ENCODE data around the gene NUP210.
"Not testable (repeated sequence)": the region's sequence is repeated elsewhere in the genome, so short reads cannot be mapped to it uniquely, and the experiment has no call there.

NUP210 gene

DNA sequence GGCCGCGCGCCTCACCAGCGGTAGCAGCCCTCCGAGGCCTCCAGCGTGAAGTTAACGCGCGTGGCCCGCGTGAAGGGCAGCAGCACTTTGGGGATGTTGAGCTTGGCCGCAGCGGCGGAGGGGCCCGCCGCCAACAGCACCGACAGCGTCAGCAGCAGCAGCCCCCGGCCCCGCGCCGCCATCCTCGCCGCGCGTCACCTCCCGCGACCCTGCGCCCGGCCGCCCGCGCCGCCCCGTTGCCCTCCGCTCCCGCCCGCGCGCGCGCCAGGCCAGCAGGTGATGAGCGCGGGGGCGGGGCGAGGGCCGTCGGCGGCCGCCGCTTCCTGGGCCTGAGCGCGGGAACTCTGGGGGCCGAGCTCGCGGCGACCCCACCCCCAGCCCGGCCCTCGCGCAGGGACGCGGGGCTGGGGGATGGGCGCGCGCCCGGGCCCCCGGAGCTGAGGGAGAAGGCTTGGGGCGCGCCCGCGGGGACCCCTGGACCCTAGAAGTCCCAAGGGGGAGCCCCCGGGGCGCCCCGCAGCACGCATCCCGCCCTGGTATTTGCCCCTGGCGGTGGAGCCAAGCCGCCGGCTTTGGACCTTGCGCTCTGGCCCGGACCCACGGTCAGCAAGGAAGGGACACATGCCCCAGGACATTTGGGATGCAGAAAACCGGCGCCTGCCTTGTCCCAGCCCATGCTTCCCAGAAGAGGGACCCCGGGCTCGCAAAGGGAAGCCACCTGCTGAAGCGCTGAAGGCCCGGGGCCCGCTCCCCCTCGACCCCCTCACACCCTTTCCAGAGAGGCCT, at the start of gene NUP210:
Gene NUP210 (minus strand): TSS at position 278 of the 786 bp plus-strand sequence. CDS start 96 bp downstream, at position 182.
- peak; percentile 38 to 62 (median 40) for DNase-seq (ENCODE audit: low read depth in 2 of 3, low spot score in 2 of 3)

DNA sequence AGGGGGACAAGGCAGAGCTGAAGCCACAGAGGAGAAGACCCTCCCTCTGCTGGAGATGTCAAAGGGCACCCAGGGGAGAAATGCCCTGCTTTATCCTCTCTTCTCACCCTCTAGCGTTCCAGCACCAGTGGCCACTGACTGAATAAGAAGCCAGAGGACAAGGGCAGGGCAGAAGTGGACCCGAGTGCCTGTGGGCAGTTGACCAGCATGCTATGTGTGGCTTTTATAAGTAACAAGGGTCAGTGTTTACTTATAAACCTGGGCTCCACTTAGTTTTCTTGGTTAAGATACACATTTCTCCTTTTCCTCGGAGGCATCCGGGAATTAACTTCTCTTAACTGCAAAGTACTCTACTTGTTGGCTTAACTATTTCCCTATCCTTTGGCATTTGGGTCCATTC, 46.7 kb upstream of the NUP210 start:
- no peak for DNase-seq (ENCODE audit: low read depth in 2 of 3, low spot score in 2 of 3)

DNA sequence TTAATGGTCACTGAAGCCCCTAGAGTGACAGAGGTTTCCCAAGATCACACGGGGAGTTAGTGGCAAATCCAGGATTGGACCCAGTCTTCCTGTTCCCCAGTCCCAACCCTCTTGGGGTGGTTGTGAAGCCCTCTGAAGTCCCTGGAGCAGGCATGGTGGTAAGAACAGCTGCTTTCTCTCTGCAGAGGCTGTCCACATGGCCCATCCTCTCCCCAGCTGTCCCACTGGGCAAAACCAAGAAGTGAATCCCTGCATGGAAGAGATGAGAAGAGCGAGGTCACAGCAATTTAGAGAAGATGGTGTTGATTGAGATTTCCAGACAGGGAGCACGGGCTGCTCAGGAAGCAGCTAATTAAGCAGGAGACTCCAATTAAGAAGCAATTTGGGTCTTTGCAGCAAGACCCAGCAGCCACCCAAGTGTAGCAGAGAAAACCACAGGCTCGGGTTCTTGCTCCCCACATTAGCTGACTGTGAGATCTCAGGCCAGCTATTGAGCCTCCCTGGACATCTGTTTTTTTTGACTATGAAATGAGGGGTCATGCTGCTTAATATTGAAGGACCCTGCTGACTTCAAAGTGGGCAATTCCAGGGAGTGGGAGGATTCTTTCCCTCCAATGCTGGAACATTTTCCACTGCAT, 45.2 kb upstream of the NUP210 start:
- no peak for DNase-seq (ENCODE audit: low read depth in 2 of 3, low spot score in 2 of 3)

DNA sequence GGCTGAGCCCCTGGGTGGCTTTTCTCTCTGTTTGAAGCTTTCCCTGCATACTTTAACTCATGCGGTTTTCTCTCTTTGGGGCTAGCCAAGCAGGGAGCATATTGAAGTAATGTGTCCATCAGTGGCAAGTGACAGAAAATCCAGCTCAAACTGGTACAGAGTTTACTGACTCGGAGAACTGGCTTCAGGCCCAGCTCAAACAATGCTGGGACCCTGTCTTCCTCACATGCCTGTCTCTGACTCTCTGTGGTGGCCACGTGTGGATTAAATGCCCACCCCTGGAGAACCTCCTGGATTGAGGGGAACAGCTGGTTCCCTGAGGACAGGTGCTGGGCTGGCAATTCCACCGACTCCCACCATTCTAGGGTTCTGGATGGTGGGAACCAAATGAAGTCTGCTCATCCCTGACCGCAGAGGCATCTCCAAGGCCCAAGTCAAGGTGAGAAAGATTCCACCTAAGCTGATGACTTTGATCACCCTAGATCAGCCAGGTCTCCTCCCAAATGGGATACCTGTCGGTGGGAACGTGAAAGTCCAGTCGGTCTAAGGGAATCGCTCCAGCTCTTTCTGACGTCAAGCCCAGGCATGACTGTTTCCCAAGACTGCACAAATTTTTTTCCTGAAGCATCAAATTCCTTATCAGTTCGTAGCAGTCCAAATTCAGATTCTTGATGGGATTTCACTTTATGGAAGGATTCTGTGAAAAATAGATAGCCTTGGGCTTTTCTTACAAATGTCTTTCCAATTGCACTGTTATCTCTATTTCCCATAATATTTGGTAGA, 43.7 kb upstream of the NUP210 start:
- no peak for DNase-seq (ENCODE audit: low read depth in 2 of 3, low spot score in 2 of 3)

DNA sequence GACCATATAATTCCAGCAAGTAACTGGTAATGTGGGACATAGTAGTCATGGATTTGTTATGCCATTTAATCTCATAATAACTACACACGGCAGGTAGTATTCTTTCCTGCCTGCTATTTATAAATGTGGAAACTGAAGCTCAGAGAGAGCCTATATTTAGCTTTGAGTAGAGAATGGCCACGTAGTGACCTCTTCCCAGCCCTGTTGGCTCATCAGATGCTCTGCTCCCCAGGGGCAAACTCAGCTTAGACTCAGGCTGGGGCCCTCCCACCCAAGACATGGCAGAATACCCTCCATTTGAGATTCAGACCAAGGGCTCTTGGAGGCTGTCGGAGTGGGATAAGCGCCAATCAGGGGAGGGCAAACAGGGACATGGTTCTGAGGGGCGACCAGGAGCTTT, 42.7 kb upstream of the NUP210 start:
- DNase-seq (ENCODE audit: low read depth in 2 of 3, low spot score in 2 of 3), result no peak

DNA sequence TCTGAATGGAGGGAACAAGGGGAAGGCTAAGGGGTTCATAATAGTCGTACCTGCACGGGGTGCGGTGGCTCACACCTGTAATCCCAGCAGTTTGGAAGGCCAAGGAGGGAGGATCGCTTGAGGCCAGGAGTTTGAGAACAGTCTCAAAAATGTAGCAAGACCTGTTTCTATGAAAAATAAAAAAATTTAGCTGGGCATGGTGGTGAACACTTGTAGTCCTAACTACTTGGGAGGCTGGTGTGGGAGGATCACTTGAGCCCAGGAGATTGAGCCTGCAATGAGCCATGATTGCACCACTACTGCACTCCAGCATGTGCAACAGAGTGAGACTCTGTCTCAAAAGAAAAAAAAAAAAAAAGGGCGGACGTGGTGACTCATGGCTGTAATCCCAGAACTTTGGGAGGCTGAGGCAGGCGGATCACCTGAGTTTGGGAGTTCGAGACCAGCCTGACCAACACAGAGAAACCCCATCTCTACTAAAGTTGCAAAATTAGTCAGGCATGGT, 42.1 kb upstream of the NUP210 start:
- DNase-seq (ENCODE audit: low read depth in 2 of 3, low spot score in 2 of 3), result no peak

DNA sequence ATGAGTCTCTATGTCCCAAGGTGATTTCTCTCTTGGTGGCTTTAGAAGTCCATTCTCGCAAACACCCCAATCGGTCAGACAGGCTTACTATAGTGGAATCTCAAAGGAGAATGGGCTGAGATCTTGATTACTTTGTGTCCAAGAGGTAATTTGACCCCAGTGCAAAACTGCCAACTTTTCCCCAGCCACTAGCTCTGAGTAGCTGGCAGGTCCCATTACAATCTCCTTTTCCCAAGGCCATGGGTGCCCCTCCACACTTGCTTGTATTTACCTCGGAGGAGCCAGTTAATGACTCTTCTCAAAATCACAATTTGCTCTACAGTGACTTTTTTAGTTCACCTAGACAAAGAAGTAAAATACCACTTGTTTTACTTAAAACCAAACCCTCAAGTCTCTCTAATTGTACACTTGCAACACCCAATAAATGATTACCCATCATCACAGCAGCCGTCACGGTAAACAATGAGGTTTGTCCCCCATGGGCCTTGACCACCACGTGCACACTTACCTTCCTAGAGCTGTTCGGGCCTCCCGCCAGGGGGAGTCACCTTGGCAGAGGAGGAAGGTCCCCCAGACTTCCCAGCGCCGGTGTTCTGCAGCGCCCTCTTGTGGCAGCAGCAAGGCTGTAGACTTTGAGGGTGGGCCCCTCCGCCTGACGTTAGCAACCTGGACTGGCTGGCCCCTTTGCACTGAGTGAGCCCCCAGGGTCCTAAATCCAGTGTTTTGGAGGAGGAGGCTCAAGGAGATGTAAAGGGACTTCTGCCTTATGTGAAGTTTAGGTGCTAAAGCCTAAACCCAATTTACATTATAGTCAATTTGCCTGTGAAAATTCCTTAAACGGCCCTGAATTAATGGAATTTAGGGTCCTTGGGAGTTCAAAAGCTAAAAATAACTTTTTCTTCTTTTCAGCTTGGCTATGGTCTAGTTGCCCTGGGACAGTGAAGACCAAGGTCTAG, 41.3 kb upstream of the NUP210 start:
- DNase-seq (ENCODE audit: low read depth in 2 of 3, low spot score in 2 of 3), result peak; percentile 56 to 84 (median 65)

DNA sequence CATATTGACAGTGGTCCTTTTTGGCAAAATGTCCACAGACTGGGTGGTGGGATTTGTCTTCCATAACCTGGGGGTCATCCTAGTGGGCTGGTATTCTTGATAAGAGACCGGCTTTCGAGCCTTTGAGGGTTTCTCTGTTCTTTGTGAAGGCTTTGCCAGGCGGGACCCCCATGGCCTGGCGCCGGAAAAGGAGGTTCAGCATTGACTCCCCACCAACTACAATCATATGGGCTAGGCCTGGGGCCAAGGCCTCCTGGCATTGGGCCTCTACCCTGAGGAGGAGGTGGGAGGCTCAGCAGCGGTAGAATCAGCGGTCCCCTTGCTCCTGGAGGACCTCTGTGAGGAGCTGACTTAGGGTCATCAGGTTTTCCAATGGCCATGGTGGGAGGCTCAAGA, 40.2 kb upstream of the NUP210 start:
- DNase-seq (ENCODE audit: low read depth in 2 of 3, low spot score in 2 of 3), result no peak

DNA sequence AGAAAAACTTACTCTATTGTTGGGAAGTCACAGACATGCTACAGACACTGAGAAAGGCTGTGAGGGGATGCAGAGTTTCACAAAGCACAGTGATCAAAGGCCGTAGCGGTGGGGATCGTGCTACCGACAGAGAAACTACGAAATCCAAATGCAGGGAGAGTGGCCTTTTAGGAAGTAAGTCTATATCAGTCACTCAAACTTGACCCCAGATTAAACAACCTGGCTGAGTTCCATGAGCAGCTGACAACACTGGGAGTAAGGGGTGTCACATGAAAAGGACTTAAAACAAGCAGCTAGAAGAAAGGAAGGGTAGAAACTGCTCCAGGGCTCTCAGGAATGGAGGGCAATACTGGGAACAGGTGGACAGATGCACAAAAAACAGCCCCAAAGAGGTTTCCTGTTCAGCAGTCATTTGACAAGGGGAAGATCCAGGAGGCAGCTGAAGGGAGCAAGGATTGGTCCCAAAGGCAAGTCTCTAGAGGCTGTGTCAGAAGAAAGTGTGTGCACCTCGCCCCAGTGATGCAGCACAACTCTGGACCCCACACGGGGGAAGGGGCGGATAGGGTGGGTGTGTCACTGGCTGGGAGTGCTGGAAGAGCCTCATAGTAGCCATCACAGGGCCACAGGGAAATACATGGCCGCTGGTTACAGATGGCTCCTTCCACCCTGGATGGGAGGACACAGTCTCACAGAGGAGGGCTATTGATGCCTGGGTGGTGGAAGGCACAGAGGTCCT, 39.7 kb upstream of the NUP210 start:
- no peak for DNase-seq (ENCODE audit: low read depth in 2 of 3, low spot score in 2 of 3)

DNA sequence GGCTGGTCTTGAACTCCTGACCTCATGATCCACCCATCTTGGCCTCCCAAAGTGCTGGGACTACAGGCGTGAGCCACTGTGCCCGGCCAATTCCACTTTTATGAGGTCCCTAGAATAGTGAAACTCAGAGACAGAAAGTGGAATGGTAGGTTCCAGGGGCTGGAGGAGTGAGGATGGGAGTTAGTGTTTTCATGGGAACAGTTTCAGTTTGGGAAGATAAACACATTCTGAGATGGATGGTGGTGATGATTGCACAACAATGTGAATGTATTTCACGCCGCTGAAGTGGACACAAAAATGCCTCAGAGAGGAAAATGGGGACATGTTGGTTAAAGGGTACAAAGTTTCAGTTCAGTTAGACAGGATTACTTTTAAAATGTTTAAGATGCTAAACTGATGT, 37.5 kb upstream of the NUP210 start:
- no peak for DNase-seq (ENCODE audit: low read depth in 2 of 3, low spot score in 2 of 3)

DNA sequence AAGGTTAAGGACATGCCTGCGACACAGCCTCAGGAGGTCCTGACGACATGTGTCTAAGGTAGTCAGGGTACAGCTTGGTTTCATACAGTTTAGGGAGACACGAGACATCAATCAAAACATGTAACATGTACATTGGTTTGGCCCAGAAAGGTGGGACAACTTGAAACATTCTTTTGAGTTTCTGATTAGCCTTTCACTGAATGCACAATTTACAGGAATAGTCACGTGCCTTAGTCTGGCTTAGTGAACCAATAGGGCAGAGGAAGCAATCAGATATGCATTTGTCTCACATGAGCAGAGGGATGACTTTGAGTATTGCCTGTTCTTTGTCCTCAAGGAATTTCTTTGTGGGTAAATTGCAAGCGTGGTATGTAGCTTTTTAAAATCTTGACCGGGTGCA, 35.5 kb upstream of the NUP210 start:
- DNase-seq (ENCODE audit: low read depth in 2 of 3, low spot score in 2 of 3), result no peak

DNA sequence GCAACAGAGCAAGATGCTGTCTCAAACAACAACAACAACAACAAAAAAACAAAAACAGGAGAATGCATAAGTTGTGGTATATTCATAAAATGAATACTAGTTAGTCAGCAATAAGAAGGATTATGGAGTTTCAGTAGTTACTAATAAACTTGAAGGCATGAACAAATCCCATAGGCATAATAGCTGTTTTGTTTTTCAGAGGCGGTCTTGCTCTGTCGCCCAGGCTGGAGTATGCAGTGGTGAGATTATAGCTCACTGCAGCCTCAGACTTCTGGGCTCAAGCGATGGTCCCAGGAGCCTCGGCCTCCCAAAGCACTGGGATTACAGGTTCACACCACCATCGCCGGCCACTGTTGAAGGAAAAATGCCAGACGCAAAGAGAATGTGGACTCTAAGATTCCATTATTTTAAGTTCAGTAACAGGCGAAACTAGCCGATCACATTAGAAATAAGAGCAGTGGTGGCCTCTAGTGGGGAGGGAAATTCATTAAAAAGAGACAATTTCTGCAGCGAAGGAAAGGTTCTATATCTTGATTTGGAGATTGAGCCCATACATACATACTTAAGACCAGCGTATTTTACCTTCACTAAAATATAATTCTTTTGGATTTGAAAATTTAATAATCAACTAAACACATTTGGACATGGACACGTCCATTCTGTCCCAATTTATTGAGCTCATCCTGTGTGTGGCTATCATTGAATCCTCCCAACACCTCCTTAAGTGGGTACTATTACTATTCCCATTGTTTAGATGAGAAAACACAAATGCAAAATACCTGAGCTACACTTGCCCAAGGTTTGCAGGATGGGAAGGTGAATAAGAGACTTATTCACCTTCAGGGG, 32.6 kb upstream of the NUP210 start:
- DNase-seq (ENCODE audit: low read depth in 2 of 3, low spot score in 2 of 3), result no peak

DNA sequence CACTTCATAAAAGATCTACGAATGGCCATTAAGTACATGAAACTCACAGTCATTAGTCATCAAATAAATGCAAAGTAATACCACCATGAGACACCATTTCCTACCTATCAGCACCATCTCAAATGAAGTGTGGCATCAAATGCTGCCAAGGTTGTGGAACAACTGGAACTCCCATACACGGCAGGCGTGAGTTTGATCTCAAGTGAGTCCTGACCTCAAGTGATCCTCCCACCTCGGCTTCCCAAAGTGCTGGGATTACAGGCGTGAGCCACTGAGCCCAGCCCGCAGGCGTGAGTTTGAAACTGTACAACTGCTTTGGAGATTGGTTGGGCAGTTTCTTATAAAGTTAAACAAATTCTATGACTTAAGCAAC, 31.2 kb upstream of the NUP210 start:
- DNase-seq (ENCODE audit: low read depth in 2 of 3, low spot score in 2 of 3), result no peak

DNA sequence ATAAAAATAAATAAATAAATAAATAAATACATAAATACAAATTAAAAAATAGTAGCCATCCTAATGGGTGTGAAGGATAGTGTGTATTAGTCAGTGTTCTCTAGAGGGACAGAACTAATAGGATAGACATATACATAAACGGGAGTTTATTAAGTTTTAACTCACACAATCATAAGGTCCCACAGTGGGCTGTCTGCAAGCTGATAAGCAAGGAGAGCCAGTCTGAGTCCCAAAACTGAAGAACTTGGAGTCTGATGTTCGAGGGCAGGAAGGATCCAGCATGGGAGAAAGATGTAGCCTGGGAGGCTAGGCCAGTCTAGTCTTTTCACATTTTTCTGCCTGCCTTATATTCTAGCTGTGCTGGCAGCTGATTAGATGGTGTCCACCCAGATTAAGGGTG, 22.8 kb upstream of the NUP210 start:
- not testable (repeated sequence) for DNase-seq (ENCODE audit: low read depth in 2 of 3, low spot score in 2 of 3)

DNA sequence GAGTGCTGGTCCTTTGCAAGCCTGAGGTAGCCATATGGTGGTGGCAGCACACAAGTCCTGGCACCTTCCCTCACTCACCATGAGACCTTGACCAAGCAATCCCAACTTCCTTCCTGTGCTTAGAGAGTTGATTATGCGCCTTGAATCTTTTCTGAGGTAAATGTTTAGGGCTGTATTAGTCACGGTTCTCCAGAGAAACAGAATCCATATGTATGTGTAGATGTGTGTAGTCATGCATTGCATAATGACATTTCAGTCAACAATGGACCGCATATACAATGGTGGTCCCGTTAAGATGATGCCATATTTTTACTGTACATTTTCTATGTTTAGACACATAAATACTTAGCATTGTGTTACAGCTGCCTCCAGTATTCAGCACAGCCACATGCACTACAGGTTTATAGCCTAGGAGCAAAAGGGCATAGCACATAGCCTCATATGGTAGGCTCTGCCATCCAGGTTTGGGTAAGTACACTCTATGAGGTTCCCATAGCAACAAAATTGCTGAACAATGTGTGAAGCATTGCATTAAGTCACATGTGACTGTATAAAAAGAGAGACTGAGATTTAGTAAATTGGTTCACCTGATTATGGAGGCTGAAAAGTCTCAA, 20.2 kb upstream of the NUP210 start:
- DNase-seq (ENCODE audit: low read depth in 2 of 3, low spot score in 2 of 3), result no peak

DNA sequence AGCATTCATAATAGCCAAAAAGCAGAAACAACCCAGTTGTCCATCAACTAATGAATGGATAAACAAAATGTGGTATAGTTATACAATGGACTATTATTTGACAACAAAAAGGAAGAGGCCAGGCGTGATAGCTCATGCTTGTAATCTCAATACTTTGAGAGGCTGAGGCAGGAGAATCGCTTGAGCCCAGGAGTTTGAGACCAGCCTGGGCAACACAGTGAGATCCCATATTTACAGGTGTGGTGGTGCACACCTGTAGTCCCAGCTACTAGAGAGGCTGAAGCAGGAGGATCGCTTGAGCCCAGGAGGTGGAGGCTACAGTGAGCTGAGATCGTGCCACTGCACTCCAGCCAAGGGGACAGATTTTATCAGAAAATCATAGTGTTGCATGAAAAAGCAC, 16.1 kb upstream of the NUP210 start:
- DNase-seq (ENCODE audit: low read depth in 2 of 3, low spot score in 2 of 3), result not testable (repeated sequence)

DNA sequence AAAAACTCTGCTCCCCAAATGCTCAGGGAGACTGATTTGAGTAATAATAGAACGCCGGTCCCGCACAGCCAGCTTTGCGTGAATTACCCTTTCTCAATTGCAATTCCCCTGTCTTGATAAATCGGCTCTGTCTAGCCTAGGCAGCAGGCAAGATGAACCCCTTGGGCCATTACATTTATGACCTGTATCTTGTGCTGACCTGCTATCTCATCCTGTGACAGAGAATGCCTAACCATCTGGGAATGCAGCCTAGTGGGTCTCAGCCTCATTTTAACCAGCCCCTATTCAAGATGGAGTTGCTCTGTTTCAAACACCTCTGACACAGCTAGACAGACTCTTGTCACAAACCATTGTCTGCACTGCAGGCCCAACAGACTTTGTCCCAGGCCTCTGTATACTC, 13.8 kb upstream of the NUP210 start:
- DNase-seq (ENCODE audit: low read depth in 2 of 3, low spot score in 2 of 3), result no peak

DNA sequence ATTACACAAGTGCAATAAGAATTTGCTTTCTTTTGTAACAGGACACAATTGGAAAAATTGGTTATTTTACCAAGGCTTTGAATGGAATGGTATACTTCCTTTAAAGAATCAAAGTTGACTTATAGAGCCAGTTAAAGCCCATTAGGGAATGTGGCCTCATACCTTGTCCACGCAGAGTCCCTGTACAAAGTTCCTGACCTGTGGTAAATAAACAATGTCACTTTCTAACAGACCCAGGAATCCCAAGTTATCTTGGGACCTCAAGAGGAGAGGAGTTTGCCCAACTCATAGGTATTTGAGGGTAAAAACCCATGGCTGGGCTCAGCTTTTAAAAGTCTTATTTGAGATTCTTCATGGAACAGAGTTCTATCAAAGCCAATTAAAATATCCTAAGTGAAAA, 12.0 kb upstream of the NUP210 start:
- no peak for DNase-seq (ENCODE audit: low read depth in 2 of 3, low spot score in 2 of 3)

DNA sequence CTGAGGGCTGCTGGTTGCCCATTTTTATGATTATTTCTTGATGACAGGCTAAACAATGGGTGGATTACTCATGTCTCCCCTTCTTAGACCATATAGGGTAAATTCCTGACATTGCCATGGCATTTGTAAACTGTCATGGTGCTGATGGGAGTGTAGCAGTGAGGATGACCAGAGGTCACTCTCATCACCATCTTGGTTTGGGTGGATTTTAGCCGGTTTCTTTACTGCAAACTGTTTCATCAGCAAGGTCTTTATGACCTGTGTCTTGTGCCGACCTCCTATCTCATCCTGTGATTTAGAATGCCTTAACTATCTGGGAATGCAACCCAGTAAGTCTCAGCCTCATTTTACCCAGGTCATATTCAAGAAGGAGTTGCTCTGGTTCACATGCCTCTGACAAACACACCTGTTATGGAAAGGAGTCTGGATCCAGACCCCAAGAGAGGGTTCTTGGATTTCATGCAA, 10.3 kb upstream of the NUP210 start:
- not testable (repeated sequence) for DNase-seq (ENCODE audit: low read depth in 2 of 3, low spot score in 2 of 3)
